ENCODE measurements around the gene FAM184B. TPM values are rescaled to one million over a fixed set of nuclear protein-coding genes. Genes with fewer than 3 reads are reported as not detected.
A peak's percentile ranks its signal among the peaks of the same experiment; 100 is the strongest.

The FAM184B gene
- polyA plus RNA-seq, 1 donor from 2014 or later, result 0.10 TPM

DNA sequence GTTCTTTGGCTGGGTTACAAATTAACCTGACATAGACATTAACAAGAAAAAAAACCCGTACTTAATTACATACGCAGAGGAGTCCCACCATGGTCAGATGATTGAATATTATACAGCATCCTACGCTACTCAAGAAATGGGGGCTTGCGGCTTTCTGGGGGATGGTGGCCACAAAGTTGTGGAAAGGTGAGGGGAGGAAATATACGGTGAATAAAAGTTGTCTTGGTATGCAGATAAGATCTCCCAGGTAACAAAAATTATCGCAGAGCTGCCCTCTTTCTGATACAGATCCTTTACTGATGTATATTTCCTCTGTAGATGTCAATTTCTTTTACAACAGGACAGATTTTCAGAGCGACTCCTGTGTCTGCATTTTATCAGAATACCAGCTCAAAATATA, 28.2 kb upstream of the FAM184B start:
- H3K9ac ChIP-seq (ENCODE audit: low read length), result peak overlapping the region; percentile 94
- no peak for TF ChIP-seq RAD21 (conservative IDR thresholded peaks at IDR 0.05)
- TF ChIP-seq, protein P1, sequence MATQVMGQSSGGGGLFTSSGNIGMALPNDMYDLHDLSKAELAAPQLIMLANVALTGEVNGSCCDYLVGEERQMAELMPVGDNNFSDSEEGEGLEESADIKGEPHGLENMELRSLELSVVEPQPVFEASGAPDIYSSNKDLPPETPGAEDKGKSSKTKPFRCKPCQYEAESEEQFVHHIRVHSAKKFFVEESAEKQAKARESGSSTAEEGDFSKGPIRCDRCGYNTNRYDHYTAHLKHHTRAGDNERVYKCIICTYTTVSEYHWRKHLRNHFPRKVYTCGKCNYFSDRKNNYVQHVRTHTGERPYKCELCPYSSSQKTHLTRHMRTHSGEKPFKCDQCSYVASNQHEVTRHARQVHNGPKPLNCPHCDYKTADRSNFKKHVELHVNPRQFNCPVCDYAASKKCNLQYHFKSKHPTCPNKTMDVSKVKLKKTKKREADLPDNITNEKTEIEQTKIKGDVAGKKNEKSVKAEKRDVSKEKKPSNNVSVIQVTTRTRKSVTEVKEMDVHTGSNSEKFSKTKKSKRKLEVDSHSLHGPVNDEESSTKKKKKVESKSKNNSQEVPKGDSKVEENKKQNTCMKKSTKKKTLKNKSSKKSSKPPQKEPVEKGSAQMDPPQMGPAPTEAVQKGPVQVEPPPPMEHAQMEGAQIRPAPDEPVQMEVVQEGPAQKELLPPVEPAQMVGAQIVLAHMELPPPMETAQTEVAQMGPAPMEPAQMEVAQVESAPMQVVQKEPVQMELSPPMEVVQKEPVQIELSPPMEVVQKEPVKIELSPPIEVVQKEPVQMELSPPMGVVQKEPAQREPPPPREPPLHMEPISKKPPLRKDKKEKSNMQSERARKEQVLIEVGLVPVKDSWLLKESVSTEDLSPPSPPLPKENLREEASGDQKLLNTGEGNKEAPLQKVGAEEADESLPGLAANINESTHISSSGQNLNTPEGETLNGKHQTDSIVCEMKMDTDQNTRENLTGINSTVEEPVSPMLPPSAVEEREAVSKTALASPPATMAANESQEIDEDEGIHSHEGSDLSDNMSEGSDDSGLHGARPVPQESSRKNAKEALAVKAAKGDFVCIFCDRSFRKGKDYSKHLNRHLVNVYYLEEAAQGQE (IDR thresholded peaks at IDR 0.05; ENCODE audit: borderline replicate concordance), result no peak
- TF ChIP-seq EP300 (conservative IDR thresholded peaks at IDR 0.05; ENCODE audit: poor library complexity, severe bottlenecking), result no peak
- TF ChIP-seq EZH2 (IDR thresholded peaks at IDR 0.05; ENCODE audit: borderline replicate concordance, insufficient read depth, low read length, poor library complexity, severe bottlenecking), result no peak
- TF ChIP-seq, protein P2, sequence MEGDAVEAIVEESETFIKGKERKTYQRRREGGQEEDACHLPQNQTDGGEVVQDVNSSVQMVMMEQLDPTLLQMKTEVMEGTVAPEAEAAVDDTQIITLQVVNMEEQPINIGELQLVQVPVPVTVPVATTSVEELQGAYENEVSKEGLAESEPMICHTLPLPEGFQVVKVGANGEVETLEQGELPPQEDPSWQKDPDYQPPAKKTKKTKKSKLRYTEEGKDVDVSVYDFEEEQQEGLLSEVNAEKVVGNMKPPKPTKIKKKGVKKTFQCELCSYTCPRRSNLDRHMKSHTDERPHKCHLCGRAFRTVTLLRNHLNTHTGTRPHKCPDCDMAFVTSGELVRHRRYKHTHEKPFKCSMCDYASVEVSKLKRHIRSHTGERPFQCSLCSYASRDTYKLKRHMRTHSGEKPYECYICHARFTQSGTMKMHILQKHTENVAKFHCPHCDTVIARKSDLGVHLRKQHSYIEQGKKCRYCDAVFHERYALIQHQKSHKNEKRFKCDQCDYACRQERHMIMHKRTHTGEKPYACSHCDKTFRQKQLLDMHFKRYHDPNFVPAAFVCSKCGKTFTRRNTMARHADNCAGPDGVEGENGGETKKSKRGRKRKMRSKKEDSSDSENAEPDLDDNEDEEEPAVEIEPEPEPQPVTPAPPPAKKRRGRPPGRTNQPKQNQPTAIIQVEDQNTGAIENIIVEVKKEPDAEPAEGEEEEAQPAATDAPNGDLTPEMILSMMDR (IDR thresholded peaks at IDR 0.05; ENCODE audit: poor library complexity, severe bottlenecking), result no peak
- no peak for TF ChIP-seq TAF1 (IDR thresholded peaks at IDR 0.05; ENCODE audit: low read depth)
- TF ChIP-seq POLR2AphosphoS5 (IDR thresholded peaks at IDR 0.05), result no peak
- TF ChIP-seq MXI1 (conservative IDR thresholded peaks at IDR 0.05; ENCODE audit: poor library complexity, severe bottlenecking), result no peak
- H3K9me2 ChIP-seq (ENCODE audit: insufficient read depth, low read length), result no peaks in the 10 kb centered on the region
- no peaks in the 10 kb centered on the region for H3K9me3 ChIP-seq (ENCODE audit: low read length)
- peak overlapping the region; percentile 90 for H3K4me3 ChIP-seq (ENCODE audit: low read length)
- peaks cover 77% of the 10 kb centered on the region for H3K79me2 ChIP-seq (replicated peaks; ENCODE audit: insufficient read depth, low read length)
- no peak overlapping the region for H2AFZ ChIP-seq (ENCODE audit: low read depth, low read length)
- H3K27ac ChIP-seq (ENCODE audit: low read length), result peak overlapping the region; percentile 91
- peaks cover 4% of the 10 kb centered on the region for H3F3A ChIP-seq (ENCODE audit: insufficient read depth, low read length, poor library complexity, severe bottlenecking)
- H3K36me3 ChIP-seq (ENCODE audit: insufficient read depth, low read length), result no peaks in the 10 kb centered on the region
- no peaks in the 10 kb centered on the region for H4K20me1 ChIP-seq (ENCODE audit: insufficient read depth)
- no peaks in the 10 kb centered on the region for H3K27me3 ChIP-seq (ENCODE audit: insufficient read depth, low read depth, low read length)
- H3K4me2 ChIP-seq (ENCODE audit: low read length), result peak overlapping the region; percentile 93

DNA sequence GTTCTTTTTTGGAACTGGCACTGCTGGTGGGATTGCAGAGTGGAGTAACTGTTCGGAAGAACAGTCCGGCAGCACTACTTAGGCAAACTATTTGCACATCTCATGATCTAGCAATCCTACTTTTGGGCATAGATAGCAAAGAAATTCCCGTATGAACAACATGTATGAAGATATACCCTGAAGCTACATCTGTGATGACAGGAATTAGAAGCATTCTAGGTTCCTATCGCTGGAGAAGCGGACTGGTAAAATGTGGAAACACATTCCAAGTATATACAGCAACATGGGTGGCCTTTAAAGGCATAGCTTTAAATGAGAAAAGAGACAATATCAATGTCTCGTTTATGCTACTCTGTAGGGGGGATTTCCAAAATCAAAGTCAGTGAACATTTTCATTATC, 26.0 kb upstream of the FAM184B start:
- Histone ChIP-seq H3K9me2 (ENCODE audit: insufficient read depth, low read length) (no peaks in the 10 kb centered on the region), H3K9ac (ENCODE audit: low read length) (no peak overlapping the region), H2AFZ (ENCODE audit: low read depth, low read length) (no peak overlapping the region), H3F3A (ENCODE audit: insufficient read depth, low read length, poor library complexity, severe bottlenecking) (peaks cover 4% of the 10 kb centered on the region), H3K4me3 (ENCODE audit: low read length) (peak overlapping the region; percentile 90), H3K4me2 (ENCODE audit: low read length) (peak overlapping the region; percentile 52), H4K20me1 (ENCODE audit: insufficient read depth) (no peaks in the 10 kb centered on the region), H3K27ac (ENCODE audit: low read length) (no peak overlapping the region), H3K9me3 (ENCODE audit: low read length) (no peaks in the 10 kb centered on the region), H3K27me3 (ENCODE audit: insufficient read depth, low read depth, low read length) (no peaks in the 10 kb centered on the region), H3K36me3 (ENCODE audit: insufficient read depth, low read length) (peaks cover 4% of the 10 kb centered on the region), H3K79me2 (replicated peaks; ENCODE audit: insufficient read depth, low read length) (peaks cover 59% of the 10 kb centered on the region)
- TF ChIP-seq RAD21 (conservative IDR thresholded peaks at IDR 0.05) (no peak), SMC3 (conservative IDR thresholded peaks at IDR 0.05; ENCODE audit: poor library complexity) (no peak), EP300 (conservative IDR thresholded peaks at IDR 0.05; ENCODE audit: poor library complexity, severe bottlenecking) (no peak)

Measured in neural cell (in vitro differentiated cells).